ENCODE results near the gene FRYL.

FRYL gene

DNA sequence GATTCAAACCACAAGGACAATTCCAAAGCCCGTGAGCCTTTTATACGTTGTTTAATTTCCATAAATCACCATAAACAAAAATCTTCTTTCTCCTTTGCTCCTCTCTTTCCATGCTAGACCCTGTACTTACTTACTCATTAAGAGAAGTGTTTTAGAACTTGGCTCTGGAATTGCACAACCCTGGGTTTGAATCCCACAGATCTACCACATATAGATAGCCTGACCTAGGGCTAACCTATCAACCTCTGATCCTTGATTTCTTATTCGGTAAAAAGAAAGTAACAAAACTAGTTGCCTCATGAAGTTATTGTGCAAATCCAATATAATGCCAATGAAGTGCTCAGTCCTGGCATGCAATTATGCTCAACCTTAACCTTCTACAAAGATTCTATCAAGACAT lies 221.3 kb downstream of the FRYL start:
- no peaks in the 10 kb centered on the region for H3K9me3 ChIP-seq (ENCODE audit: insufficient read depth, low read depth, low read length)
- no peak overlapping the region for H3K9ac ChIP-seq (ENCODE audit: low read depth, low read length, poor library complexity, severe bottlenecking)
- no peaks in the 10 kb centered on the region for H3F3A ChIP-seq (ENCODE audit: low read depth)
- no peaks in the 10 kb centered on the region for H4K20me1 ChIP-seq (ENCODE audit: insufficient read depth, low read length, poor library complexity, severe bottlenecking)
- peaks cover 69% of the 10 kb centered on the region for H3K36me3 ChIP-seq (ENCODE audit: insufficient read depth, low read length)
- H3K4me1 ChIP-seq (ENCODE audit: insufficient read depth, low read length, poor library complexity, severe bottlenecking), result no peaks in the 10 kb centered on the region
- no peaks in the 10 kb centered on the region for H3K27me3 ChIP-seq (ENCODE audit: insufficient read depth, low read length, poor library complexity, severe bottlenecking)
- H2AFZ ChIP-seq (ENCODE audit: low read length), result no peak overlapping the region
- no peak overlapping the region for H3K4me3 ChIP-seq (ENCODE audit: low read length, poor library complexity, severe bottlenecking)
- no peak overlapping the region for H3K4me2 ChIP-seq (ENCODE audit: low read depth, low read length, poor library complexity, severe bottlenecking)
- H3K79me2 ChIP-seq (ENCODE audit: insufficient read depth, low read length), result no peaks in the 10 kb centered on the region
- TF ChIP-seq EZH2phosphoT487 (IDR thresholded peaks at IDR 0.05; ENCODE audit: borderline replicate concordance), result no peak
- TF ChIP-seq, protein P1, sequence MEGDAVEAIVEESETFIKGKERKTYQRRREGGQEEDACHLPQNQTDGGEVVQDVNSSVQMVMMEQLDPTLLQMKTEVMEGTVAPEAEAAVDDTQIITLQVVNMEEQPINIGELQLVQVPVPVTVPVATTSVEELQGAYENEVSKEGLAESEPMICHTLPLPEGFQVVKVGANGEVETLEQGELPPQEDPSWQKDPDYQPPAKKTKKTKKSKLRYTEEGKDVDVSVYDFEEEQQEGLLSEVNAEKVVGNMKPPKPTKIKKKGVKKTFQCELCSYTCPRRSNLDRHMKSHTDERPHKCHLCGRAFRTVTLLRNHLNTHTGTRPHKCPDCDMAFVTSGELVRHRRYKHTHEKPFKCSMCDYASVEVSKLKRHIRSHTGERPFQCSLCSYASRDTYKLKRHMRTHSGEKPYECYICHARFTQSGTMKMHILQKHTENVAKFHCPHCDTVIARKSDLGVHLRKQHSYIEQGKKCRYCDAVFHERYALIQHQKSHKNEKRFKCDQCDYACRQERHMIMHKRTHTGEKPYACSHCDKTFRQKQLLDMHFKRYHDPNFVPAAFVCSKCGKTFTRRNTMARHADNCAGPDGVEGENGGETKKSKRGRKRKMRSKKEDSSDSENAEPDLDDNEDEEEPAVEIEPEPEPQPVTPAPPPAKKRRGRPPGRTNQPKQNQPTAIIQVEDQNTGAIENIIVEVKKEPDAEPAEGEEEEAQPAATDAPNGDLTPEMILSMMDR (conservative IDR thresholded peaks at IDR 0.05; ENCODE audit: low read length), result no peak
- H3K9me2 ChIP-seq (replicated peaks; ENCODE audit: low read depth, low read length), result no peaks in the 10 kb centered on the region

DNA sequence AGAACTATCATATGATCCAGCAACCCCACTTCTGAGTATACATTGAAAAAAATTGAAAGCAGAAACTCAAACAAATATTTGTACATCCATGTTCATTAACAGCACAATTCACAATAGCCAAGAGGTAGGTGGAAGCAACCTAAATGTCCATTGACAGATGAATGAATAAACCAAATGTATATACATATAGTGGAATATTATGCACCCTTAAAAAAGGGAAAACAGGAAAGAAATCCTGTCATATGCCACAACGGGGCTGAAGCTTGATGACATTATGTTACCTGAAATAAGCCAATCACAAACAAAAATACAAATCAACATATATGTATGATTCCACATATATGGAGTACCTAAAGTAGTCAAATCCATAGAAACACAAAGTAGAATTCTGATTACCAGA lies 222.1 kb downstream of the FRYL start:
- H3K9me2 ChIP-seq (replicated peaks; ENCODE audit: low read depth, low read length), result no peaks in the 10 kb centered on the region
- H3K79me2 ChIP-seq (ENCODE audit: insufficient read depth, low read length), result no peaks in the 10 kb centered on the region
- TF ChIP-seq, protein P1 (conservative IDR thresholded peaks at IDR 0.05; ENCODE audit: low read length), result no peak
- no peak for TF ChIP-seq EZH2phosphoT487 (IDR thresholded peaks at IDR 0.05; ENCODE audit: borderline replicate concordance)
- no peak overlapping the region for H2AFZ ChIP-seq (ENCODE audit: low read length)
- H3K9me3 ChIP-seq (ENCODE audit: insufficient read depth, low read depth, low read length), result no peaks in the 10 kb centered on the region
- peaks cover 68% of the 10 kb centered on the region for H3K36me3 ChIP-seq (ENCODE audit: insufficient read depth, low read length)
- no peaks in the 10 kb centered on the region for H3K4me1 ChIP-seq (ENCODE audit: insufficient read depth, low read length, poor library complexity, severe bottlenecking)
- no peaks in the 10 kb centered on the region for H4K20me1 ChIP-seq (ENCODE audit: insufficient read depth, low read length, poor library complexity, severe bottlenecking)
- no peak overlapping the region for H3K4me2 ChIP-seq (ENCODE audit: low read depth, low read length, poor library complexity, severe bottlenecking)
- H3K9ac ChIP-seq (ENCODE audit: low read depth, low read length, poor library complexity, severe bottlenecking), result no peak overlapping the region
- no peaks in the 10 kb centered on the region for H3F3A ChIP-seq (ENCODE audit: low read depth)
- H3K4me3 ChIP-seq (ENCODE audit: low read length, poor library complexity, severe bottlenecking), result no peak overlapping the region
- no peaks in the 10 kb centered on the region for H3K27me3 ChIP-seq (ENCODE audit: insufficient read depth, low read length, poor library complexity, severe bottlenecking)

DNA sequence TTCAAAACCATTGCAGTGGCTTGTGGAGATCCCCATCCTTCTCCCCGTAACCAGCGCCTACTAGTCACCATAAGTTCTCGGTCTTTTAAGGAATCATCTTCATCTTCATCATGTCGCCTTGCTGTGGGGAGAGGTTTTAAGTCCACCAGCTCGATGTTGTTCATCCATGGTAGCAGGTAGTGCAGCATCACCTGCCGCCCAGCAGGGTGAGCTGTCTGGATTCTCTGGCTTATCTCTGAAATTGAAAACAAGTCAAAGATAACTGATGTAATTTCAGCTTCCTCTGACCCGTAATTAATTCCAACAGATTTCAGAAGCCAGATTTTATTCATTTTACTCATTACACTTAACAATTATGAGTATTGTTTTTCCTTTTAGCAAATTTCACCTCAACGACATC lies 222.6 kb downstream of the FRYL start:
- H3K9ac ChIP-seq (ENCODE audit: low read depth, low read length, poor library complexity, severe bottlenecking), result no peak overlapping the region
- H3K36me3 ChIP-seq (ENCODE audit: insufficient read depth, low read length), result peaks cover 65% of the 10 kb centered on the region
- no peak for TF ChIP-seq EZH2phosphoT487 (IDR thresholded peaks at IDR 0.05; ENCODE audit: borderline replicate concordance)
- TF ChIP-seq, protein P1 (conservative IDR thresholded peaks at IDR 0.05; ENCODE audit: low read length), result peak; percentile 44
- H3K27me3 ChIP-seq (ENCODE audit: insufficient read depth, low read length, poor library complexity, severe bottlenecking), result no peaks in the 10 kb centered on the region
- no peaks in the 10 kb centered on the region for H4K20me1 ChIP-seq (ENCODE audit: insufficient read depth, low read length, poor library complexity, severe bottlenecking)
- H3K4me2 ChIP-seq (ENCODE audit: low read depth, low read length, poor library complexity, severe bottlenecking), result no peak overlapping the region
- H3K4me1 ChIP-seq (ENCODE audit: insufficient read depth, low read length, poor library complexity, severe bottlenecking), result no peaks in the 10 kb centered on the region
- H3K4me3 ChIP-seq (ENCODE audit: low read length, poor library complexity, severe bottlenecking), result no peak overlapping the region
- H2AFZ ChIP-seq (ENCODE audit: low read length), result no peak overlapping the region
- H3F3A ChIP-seq (ENCODE audit: low read depth), result no peaks in the 10 kb centered on the region
- no peaks in the 10 kb centered on the region for H3K79me2 ChIP-seq (ENCODE audit: insufficient read depth, low read length)
- no peaks in the 10 kb centered on the region for H3K9me2 ChIP-seq (replicated peaks; ENCODE audit: low read depth, low read length)
- H3K9me3 ChIP-seq (ENCODE audit: insufficient read depth, low read depth, low read length), result no peaks in the 10 kb centered on the region

Measured in Loucy (cell line).